ENCODE data around the gene ZBTB32. TPM values are rescaled to one million over a fixed set of nuclear protein-coding genes. Genes with fewer than 3 reads are reported as not detected.

The ZBTB32 gene
- total RNA-seq, 1 experiment from 2014 or later, result 0.13 TPM

DNA sequence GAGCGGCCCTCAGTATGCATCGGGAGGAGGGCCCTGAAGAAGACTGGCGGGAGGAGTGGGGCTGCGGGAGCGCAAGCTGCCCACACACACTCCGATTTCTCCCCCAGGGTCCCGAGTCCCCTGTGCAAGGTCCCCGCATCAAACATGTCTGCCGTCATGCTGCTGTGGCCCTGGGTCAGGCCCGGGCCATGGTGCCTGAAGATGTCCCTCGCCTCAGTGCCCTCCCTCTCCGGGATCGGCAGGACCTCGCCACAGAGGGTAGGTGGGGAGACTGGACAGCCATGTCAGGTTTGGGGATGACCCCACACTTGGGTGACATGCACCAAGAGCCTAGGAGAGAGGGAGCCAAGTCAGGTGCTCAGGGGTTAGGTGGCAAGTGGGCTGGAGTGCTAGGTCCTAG lies 18.1 kb downstream of the ZBTB32 start:
- H3K56ac ChIP-seq (ENCODE audit: insufficient read length, low read depth, low read length), result no peak overlapping the region
- H3K27me3 ChIP-seq (ENCODE audit: insufficient read depth, low read length), result no peaks in the 10 kb centered on the region
- H3K36me3 Mint-ChIP-seq (ENCODE audit: insufficient read depth in 1 of 3, low read depth in 3 of 3), result peaks cover 41 to 71% (median 71%) of the 10 kb centered on the region in 3 experiments; a peak in 6 of 7 replicates
- H3K27ac Mint-ChIP-seq, result no peak overlapping the region
- TF ChIP-seq, protein P1, sequence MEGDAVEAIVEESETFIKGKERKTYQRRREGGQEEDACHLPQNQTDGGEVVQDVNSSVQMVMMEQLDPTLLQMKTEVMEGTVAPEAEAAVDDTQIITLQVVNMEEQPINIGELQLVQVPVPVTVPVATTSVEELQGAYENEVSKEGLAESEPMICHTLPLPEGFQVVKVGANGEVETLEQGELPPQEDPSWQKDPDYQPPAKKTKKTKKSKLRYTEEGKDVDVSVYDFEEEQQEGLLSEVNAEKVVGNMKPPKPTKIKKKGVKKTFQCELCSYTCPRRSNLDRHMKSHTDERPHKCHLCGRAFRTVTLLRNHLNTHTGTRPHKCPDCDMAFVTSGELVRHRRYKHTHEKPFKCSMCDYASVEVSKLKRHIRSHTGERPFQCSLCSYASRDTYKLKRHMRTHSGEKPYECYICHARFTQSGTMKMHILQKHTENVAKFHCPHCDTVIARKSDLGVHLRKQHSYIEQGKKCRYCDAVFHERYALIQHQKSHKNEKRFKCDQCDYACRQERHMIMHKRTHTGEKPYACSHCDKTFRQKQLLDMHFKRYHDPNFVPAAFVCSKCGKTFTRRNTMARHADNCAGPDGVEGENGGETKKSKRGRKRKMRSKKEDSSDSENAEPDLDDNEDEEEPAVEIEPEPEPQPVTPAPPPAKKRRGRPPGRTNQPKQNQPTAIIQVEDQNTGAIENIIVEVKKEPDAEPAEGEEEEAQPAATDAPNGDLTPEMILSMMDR (conservative IDR thresholded peaks at IDR 0.05), result no peak
- H3K4me2 ChIP-seq (ENCODE audit: insufficient read depth, insufficient read length, low read length), result no peak overlapping the region
- H2AFZ ChIP-seq (ENCODE audit: low read length), result no peak overlapping the region
- peaks cover 7% of the 10 kb centered on the region for H3K23me2 ChIP-seq (ENCODE audit: insufficient read length, low read depth, low read length, poor library complexity, severe bottlenecking)
- no peak overlapping the region for H3K4me3 Mint-ChIP-seq
- H4K5ac ChIP-seq (ENCODE audit: insufficient read length, low read depth, low read length), result no peak overlapping the region
- H3K4me1 ChIP-seq (ENCODE audit: insufficient read depth, low read length), result no peaks in the 10 kb centered on the region
- no peaks in the 10 kb centered on the region for H3K9me3 Mint-ChIP-seq
- no peak overlapping the region for H3K23ac ChIP-seq (ENCODE audit: insufficient read length, low read depth, low read length)
- no peak overlapping the region for H3K4ac ChIP-seq (ENCODE audit: low read depth, low read length)
- no peaks in the 10 kb centered on the region; the same call in 1 of the 2 replicates for H3K27me3 Mint-ChIP-seq (ENCODE audit: low read depth)
- no peak overlapping the region for H3K14ac ChIP-seq (ENCODE audit: insufficient read depth, low read length)
- H3K27ac ChIP-seq (ENCODE audit: insufficient read length, low read depth, low read length), result no peak overlapping the region
- no peak overlapping the region for H2BK12ac ChIP-seq (ENCODE audit: insufficient read length, low read depth, low read length)
- no peaks in the 10 kb centered on the region for H3K9me3 ChIP-seq (ENCODE audit: control insufficient read depth, low read depth, low read length)
- H3K79me2 ChIP-seq (ENCODE audit: insufficient read depth, low read length), result peaks cover 11% of the 10 kb centered on the region; the same call in 1 of the 2 replicates
- no peak overlapping the region for H2BK15ac ChIP-seq (ENCODE audit: low read depth, low read length)
- H3K9ac ChIP-seq (ENCODE audit: extremely low read depth, insufficient read length, low read length), result no peak overlapping the region
- no peak overlapping the region for H4K91ac ChIP-seq (ENCODE audit: insufficient read length, low read depth, low read length)
- H4K8ac ChIP-seq (replicated peaks; ENCODE audit: insufficient read length, low read depth, low read length), result no peak overlapping the region
- no peak overlapping the region for H2BK120ac ChIP-seq (ENCODE audit: low read depth, low read length, poor library complexity, severe bottlenecking)
- no peaks in the 10 kb centered on the region for H3K79me1 ChIP-seq (ENCODE audit: insufficient read depth, low read depth, low read length, poor library complexity, severe bottlenecking)
- peaks cover 6 to 8% of the 10 kb centered on the region in 2 experiments for H3K4me1 Mint-ChIP-seq
- H4K20me1 ChIP-seq (ENCODE audit: control insufficient read depth, insufficient read depth, insufficient read length), result peaks cover 6% of the 10 kb centered on the region
- no peak for DNase-seq
- H2BK5ac ChIP-seq (ENCODE audit: insufficient read length, low read length), result no peak overlapping the region
- no peak overlapping the region for H3T11ph ChIP-seq (ENCODE audit: low read length)
- no CpG with 5 or more reads among the region's 14 CpGs for WGBS (ENCODE audit: extremely low coverage, insufficient read length, low lambda C conversion rate)
- no peak overlapping the region for H2AK5ac ChIP-seq (ENCODE audit: insufficient read length, low read length)
- no peak overlapping the region for H3K18ac ChIP-seq (ENCODE audit: insufficient read length, low read depth, low read length)
- no peak overlapping the region for H2BK20ac ChIP-seq (ENCODE audit: low read depth, low read length, poor library complexity, severe bottlenecking)

Measured in H9 (cell line).